Measurements from ENCODE around the gene SLC27A4. TPM values are rescaled to one million over a fixed set of nuclear protein-coding genes. Genes with fewer than 3 reads are reported as not detected.
A peak's percentile ranks its signal among the peaks of the same experiment; 100 is the strongest.

The SLC27A4 gene
- total RNA-seq, 1 experiment from 2014 or later, result 17.0 TPM

- Histone ChIP-seq H4K8ac (replicated peaks; ENCODE audit: insufficient read length, low read depth, low read length) (no peak overlapping the region), H3K79me2 (ENCODE audit: insufficient read depth, low read length) (peaks cover 6% of the 10 kb centered on the region; the same call in 1 of the 2 replicates), H3K27me3 (ENCODE audit: insufficient read depth, low read length) (peaks cover 8% of the 10 kb centered on the region; the same call in 1 of the 2 replicates), H2BK120ac (ENCODE audit: low read depth, low read length, poor library complexity, severe bottlenecking) (no peak overlapping the region), H2BK15ac (ENCODE audit: low read depth, low read length) (no peak overlapping the region), H2AFZ (ENCODE audit: low read length) (no peak overlapping the region), H3K18ac (ENCODE audit: insufficient read length, low read depth, low read length) (no peak overlapping the region), H3K23ac (ENCODE audit: insufficient read length, low read depth, low read length) (no peak overlapping the region), H3K79me1 (ENCODE audit: insufficient read depth, low read depth, low read length, poor library complexity, severe bottlenecking) (peaks cover 10% of the 10 kb centered on the region), H4K5ac (ENCODE audit: insufficient read length, low read depth, low read length) (no peak overlapping the region), H4K20me1 (ENCODE audit: control insufficient read depth, insufficient read depth, insufficient read length) (no peaks in the 10 kb centered on the region), H3T11ph (ENCODE audit: low read length) (no peak overlapping the region), H3K9ac (ENCODE audit: extremely low read depth, insufficient read length, low read length) (no peak overlapping the region), H3K9me3 (ENCODE audit: control insufficient read depth, low read depth, low read length) (no peaks in the 10 kb centered on the region), H3K23me2 (ENCODE audit: insufficient read length, low read depth, low read length, poor library complexity, severe bottlenecking) (no peaks in the 10 kb centered on the region), H3K4me1 (ENCODE audit: insufficient read depth, low read length) (peaks cover 7% of the 10 kb centered on the region; the same call in 1 of the 2 replicates), H2BK5ac (ENCODE audit: insufficient read length, low read length) (no peak overlapping the region), H3K4me2 (ENCODE audit: insufficient read depth, insufficient read length, low read length) (peak overlapping the region; percentile 69), H4K91ac (ENCODE audit: insufficient read length, low read depth, low read length) (no peak overlapping the region), H3K56ac (ENCODE audit: insufficient read length, low read depth, low read length) (no peak overlapping the region), H3K14ac (ENCODE audit: insufficient read depth, low read length) (no peak overlapping the region), H2AK5ac (ENCODE audit: insufficient read length, low read length) (no peak overlapping the region), H2BK20ac (ENCODE audit: low read depth, low read length, poor library complexity, severe bottlenecking) (no peak overlapping the region), H3K4ac (ENCODE audit: low read depth, low read length) (no peak overlapping the region), H3K27ac (ENCODE audit: insufficient read length, low read depth, low read length) (no peak overlapping the region), H2BK12ac (ENCODE audit: insufficient read length, low read depth, low read length) (no peak overlapping the region)
- Mint-ChIP-seq H3K4me3 (peak overlapping the region; percentile 95 to 99), H3K4me1 (peaks cover 25% of the 10 kb centered on the region in 2 experiments), H3K9me3 (peaks cover under 1 to 4% of the 10 kb centered on the region in 2 experiments; a peak in 3 of 5 replicates), H3K27me3 (ENCODE audit: low read depth) (peaks cover 57% of the 10 kb centered on the region), H3K27ac (peak overlapping the region in 2 of 3 experiments; percentile 80 to 85; a peak in 2 of 7 replicates), H3K36me3 (ENCODE audit: insufficient read depth in 1 of 3, low read depth in 3 of 3) (peaks cover 0 to 4% (median 0%) of the 10 kb centered on the region in 3 experiments; a peak in 3 of 7 replicates)
- no peak for DNase-seq
- TF ChIP-seq CTCF (conservative IDR thresholded peaks at IDR 0.05), result no peak
Measured at GRCh38 chr9:128370367-128370751, 30.0 kb downstream of the SLC27A4 start.

Measured in H9 (cell line).